Keratinocyte (primary cell): ENCODE data around the gene ITIH6. TPM values are rescaled to one million over a fixed set of nuclear protein-coding genes. Genes with fewer than 3 reads are reported as not detected.

Source experiments
- DNase-seq: peaks from one replicate; pipeline ENCODE4 v3.0.0-alpha.2; 2011; ENCODE audit warnings: low read depth, missing footprints, low spot score
- FAIRE-seq: peaks from 2 replicates; lab custom pipeline; 2011; peaks lifted over from hg19 to GRCh38; lab: Jason Lieb, UNC
- H2AFZ ChIP-seq: 2 replicates; pipeline ENCODE4 v1.6.0; 2012; ENCODE audit warnings: low read length, control low read depth, inconsistent platforms; ENCODE audit not compliant: control insufficient read depth
- H3K27ac ChIP-seq: 2 replicates; pipeline ENCODE4 v1.5.1; 2011; ENCODE audit warnings: low read length; ENCODE audit not compliant: control insufficient read depth, insufficient read depth
- H3K27me3 ChIP-seq: 3 replicates; pipeline ENCODE4 v1.6.0; 2011; ENCODE audit warnings: low read length; ENCODE audit not compliant: control insufficient read depth, insufficient read depth; ENCODE audit errors: extremely low read depth
- H3K36me3 ChIP-seq, 2 experiments: 2 replicates in 1 of 2; 3 replicates in 1 of 2; pipeline ENCODE4 v1.5.1; 2011; ENCODE audit warnings: low read length in 2 of 2, mild to moderate bottlenecking in 1 of 2; ENCODE audit not compliant: control insufficient read depth in 2 of 2, insufficient read depth in 2 of 2; ENCODE audit errors: extremely low read depth in 1 of 2
- H3K4me1 ChIP-seq: 3 replicates; pipeline ENCODE4 v1.5.1; 2011; ENCODE audit warnings: low read length; ENCODE audit not compliant: control insufficient read depth, insufficient read depth; ENCODE audit errors: extremely low read depth
- H3K4me2 ChIP-seq: 3 replicates; pipeline ENCODE4 v1.6.0; 2011; ENCODE audit warnings: low read depth, low read length; ENCODE audit not compliant: control insufficient read depth, insufficient read depth; ENCODE audit errors: extremely low read depth
- H3K4me3 ChIP-seq, 3 experiments: fragments of 200-600 bp in 1 of 3; sonication (generic) in 1 of 3; 2 replicates in 2 of 3; 3 replicates in 1 of 3; pipeline ENCODE4 v1.5.1; 2011 to 2016; ENCODE audit warnings: low read length in 3 of 3, mild to moderate bottlenecking in 3 of 3, control low read depth in 2 of 3, inconsistent platforms in 1 of 3, low read depth in 1 of 3, mixed read lengths in 1 of 3, mixed run types in 1 of 3, moderate library complexity in 1 of 3; ENCODE audit not compliant: control insufficient read depth in 2 of 3, insufficient read depth in 2 of 3; ENCODE audit errors: extremely low read depth in 1 of 3
- H3K79me2 ChIP-seq: 2 replicates; pipeline ENCODE4 v1.6.0; 2012; ENCODE audit warnings: low read length; ENCODE audit not compliant: control insufficient read depth, insufficient read depth
- H3K9ac ChIP-seq: 3 replicates; pipeline ENCODE4 v1.6.0; 2011; ENCODE audit warnings: low read length; ENCODE audit not compliant: control insufficient read depth, insufficient read depth; ENCODE audit errors: extremely low read depth
- H3K9me1 ChIP-seq: 3 replicates; pipeline ENCODE4 v1.6.0; 2011; ENCODE audit warnings: low read length; ENCODE audit not compliant: control insufficient read depth, insufficient read depth; ENCODE audit errors: extremely low read depth
- H3K9me3 ChIP-seq: 2 replicates; pipeline ENCODE4 v1.5.1; 2012; ENCODE audit warnings: low read depth, low read length; ENCODE audit not compliant: control insufficient read depth
- H4K20me1 ChIP-seq: 3 replicates; pipeline ENCODE4 v1.6.0; 2011; ENCODE audit warnings: low read length; ENCODE audit not compliant: control insufficient read depth, insufficient read depth; ENCODE audit errors: extremely low read depth
- CTCF ChIP-seq, 3 experiments: IDR thresholded peaks in 1 of 3; conservative IDR thresholded peaks in 1 of 3; optimal IDR thresholded peaks in 1 of 3; 2 replicates in 2 of 3; 3 replicates in 1 of 3; pipeline versions ENCODE3 to v1.5.1; 2011; ENCODE audit warnings: low read length in 3 of 3, mild to moderate bottlenecking in 3 of 3, moderate library complexity in 2 of 3, control low read depth in 1 of 3, inconsistent platforms in 1 of 3; ENCODE audit not compliant: insufficient read depth in 2 of 3; ENCODE audit errors: extremely low read depth in 1 of 3
- EZH2 ChIP-seq: IDR thresholded peaks from one replicate; pipeline ENCODE4 v1.6.1; 2012; ENCODE audit warnings: inconsistent platforms, mild to moderate bottlenecking, low read length, moderate library complexity
- dilution Hi-C: fragments of 300-500 bp; cut with MboI; formaldehyde crosslinking; loops from one replicate; pipeline ENCODE4 v1.7.0; 2020; ENCODE audit warnings: low sequenced_read_pairs; ENCODE audit not compliant: extremely low pct_ligation_motif_present
- polyA plus RNA-seq, 5 experiments: library from polyadenylated mRNA; depleted of rRNA in 3 of 5; stranded (reverse) in 3 of 5; stranded (forward) in 1 of 5; unstranded in 1 of 5; fragments of >200 nt; gene quantifications; 1 replicate in 1 of 5; 2 replicates in 3 of 5; 3 replicates in 1 of 5; pipeline versions ENCODE4 v1.2.1 to v1.2.3, GENCODE V29; 2011 to 2012; ENCODE audit warnings: missing spikeins in 2 of 5, low read depth in 1 of 5, low replicate concordance in 1 of 5

Gene ITIH6
- polyA plus RNA-seq, 1 donor (not counting 4 experiments of a cell fraction or from before 2014, with no cell fraction given): not detected

GRCh38 chrX:54799046-54799445, 991 bp upstream of the ITIH6 start:
- Histone ChIP-seq H3K27me3 (peaks cover 6% of the 10 kb centered on the region), H3K4me3 (no peak overlapping the region), H3K4me2 (no peak overlapping the region), H2AFZ (no peak overlapping the region), H3K9me3 (no peaks in the 10 kb centered on the region), H3K9ac (no peak overlapping the region), H4K20me1 (no peaks in the 10 kb centered on the region), H3K36me3 (no peaks in the 10 kb centered on the region), H3K79me2 (no peaks in the 10 kb centered on the region), H3K4me1 (no peaks in the 10 kb centered on the region), H3K27ac (no peak overlapping the region), H3K9me1 (no peaks in the 10 kb centered on the region)
- no peak for DNase-seq
- TF ChIP-seq CTCF (optimal IDR thresholded peaks at IDR 0.05 in 1 of 3, IDR thresholded peaks at IDR 0.05 in 1 of 3, conservative IDR thresholded peaks at IDR 0.05 in 1 of 3; ENCODE audit: extremely low read depth in 1 of 3, insufficient read depth in 2 of 3, low read length in 3 of 3) (no peak), EZH2 (no peak)
- no peak for FAIRE-seq
- dilution Hi-C loops: no loop called here

GRCh38 chrX:54794795-54795194, 3.3 kb downstream of the ITIH6 start:
- FAIRE-seq: no peak
- H2AFZ ChIP-seq: no peak overlapping the region
- no peaks in the 10 kb centered on the region for H3K4me1 ChIP-seq
- no peak for DNase-seq
- H3K36me3 ChIP-seq: no peaks in the 10 kb centered on the region
- H3K4me2 ChIP-seq: no peak overlapping the region
- dilution Hi-C loops: no loop called here
- TF ChIP-seq CTCF (optimal IDR thresholded peaks at IDR 0.05 in 1 of 3, IDR thresholded peaks at IDR 0.05 in 1 of 3, conservative IDR thresholded peaks at IDR 0.05 in 1 of 3; ENCODE audit: extremely low read depth in 1 of 3, insufficient read depth in 2 of 3, low read length in 3 of 3): no peak
- TF ChIP-seq EZH2: no peak
- no peaks in the 10 kb centered on the region for H4K20me1 ChIP-seq
- H3K79me2 ChIP-seq: no peaks in the 10 kb centered on the region
- no peaks in the 10 kb centered on the region for H3K9me3 ChIP-seq
- H3K9me1 ChIP-seq: no peaks in the 10 kb centered on the region
- peaks cover 6% of the 10 kb centered on the region for H3K27me3 ChIP-seq
- no peak overlapping the region for H3K4me3 ChIP-seq
- no peak overlapping the region for H3K9ac ChIP-seq
- no peak overlapping the region for H3K27ac ChIP-seq
